ENCODE data around the gene NUPR1. TPM values are rescaled to one million over a fixed set of nuclear protein-coding genes. Genes with fewer than 3 reads are reported as not detected.

NUPR1 gene
- total and polyA plus RNA-seq, 7 donors: 23.7 to 141 (median 46.0) TPM

GRCh38 chr16:28499854-28500253, 38.9 kb downstream of the NUPR1 start:
- Histone ChIP-seq H3K36me3 (ENCODE audit: insufficient read depth in 1 of 2, low read depth in 1 of 2) (no peaks in the 10 kb centered on the region), H3K4me3 (no peak overlapping the region), H3K9me3 (no peaks in the 10 kb centered on the region), H3K27ac (no peak overlapping the region), H3K4me1 (no peaks in the 10 kb centered on the region), H3K27me3 (ENCODE audit: insufficient read depth in 3 of 3, low read length in 2 of 3) (peaks cover 0 to 2% (median 0%) of the 10 kb centered on the region in 3 donors)
- WGBS, 3 donors: 69 to 77% (median 73%) methylated on average over 9 to 10 of the region's 10 CpGs
- intact Hi-C loops (cut with DNase I): no loop called here
- DNase-seq (no peak), ATAC-seq (no peak)
- TF ChIP-seq CTCF (IDR thresholded peaks at IDR 0.05): no peak

- no peak overlapping the region for H3K27ac ChIP-seq
- H3K36me3 ChIP-seq (ENCODE audit: insufficient read depth in 1 of 2, low read depth in 1 of 2): no peaks in the 10 kb centered on the region
- no peaks in the 10 kb centered on the region for H3K9me3 ChIP-seq
- ATAC-seq (no peak), DNase-seq (no peak)
- intact Hi-C loops (cut with DNase I): no loop called here
- no peaks in the 10 kb centered on the region for H3K27me3 ChIP-seq (ENCODE audit: insufficient read depth in 3 of 3, low read length in 2 of 3)
- no peak for TF ChIP-seq CTCF (IDR thresholded peaks at IDR 0.05)
- 80 to 82% (median 81%) methylated on average over 15 of the region's 15 CpGs for WGBS, 3 donors
- H3K4me1 ChIP-seq: no peaks in the 10 kb centered on the region
- H3K4me3 ChIP-seq: no peak overlapping the region
Measured at GRCh38 chr16:28498666-28499381, 40.0 kb downstream of the NUPR1 start.

GRCh38 chr16:28497861-28498599, 40.7 kb downstream of the NUPR1 start:
- H3K27me3 ChIP-seq (ENCODE audit: insufficient read depth in 3 of 3, low read length in 2 of 3): no peaks in the 10 kb centered on the region

GRCh38 chr16:28497386-28497785, 41.4 kb downstream of the NUPR1 start:
- Histone ChIP-seq H3K4me1 (no peaks in the 10 kb centered on the region), H3K36me3 (ENCODE audit: insufficient read depth in 1 of 2, low read depth in 1 of 2) (no peaks in the 10 kb centered on the region), H3K4me3 (peak overlapping the region; percentile 16), H3K27ac (no peak overlapping the region), H3K9me3 (no peaks in the 10 kb centered on the region), H3K27me3 (ENCODE audit: insufficient read depth in 3 of 3, low read length in 2 of 3) (no peaks in the 10 kb centered on the region)
- intact Hi-C loops (cut with DNase I): no loop called here
- 75 to 89% (median 81%) methylated on average over 9 of the region's 9 CpGs for WGBS, 3 donors
- no peak for ATAC-seq
- no peak for DNase-seq
- TF ChIP-seq CTCF (IDR thresholded peaks at IDR 0.05): no peak

More at GRCh38 chr16:28497861-28498599, 40.7 kb downstream of the NUPR1 start:
- Histone ChIP-seq H3K27ac (no peak overlapping the region), H3K4me3 (no peak overlapping the region), H3K36me3 (ENCODE audit: insufficient read depth in 1 of 2, low read depth in 1 of 2) (no peaks in the 10 kb centered on the region), H3K9me3 (no peaks in the 10 kb centered on the region), H3K4me1 (no peaks in the 10 kb centered on the region)
- intact Hi-C loops (cut with DNase I): no loop called here
- WGBS, 3 donors: 73 to 81% (median 75%) methylated on average over 28 to 33 of the region's 33 CpGs
- ATAC-seq (no peak), DNase-seq (no peak)
- no peak for TF ChIP-seq CTCF (IDR thresholded peaks at IDR 0.05)

Data from psoas muscle (tissue), 8 donors.